Breast epithelium (tissue), 3 donors: Measurements from ENCODE around the gene UBE2G1.

Source experiments
- CTCF ChIP-seq, 3 donors: fragments of 450-650 bp; IDR thresholded peaks; one replicate each; pipeline ENCODE4 v1.5.1; 2016 to 2017; ENCODE audit warnings: antibody characterized with exemption in 3 of 3, mild to moderate bottlenecking in 3 of 3, moderate library complexity in 3 of 3
- POLR2A ChIP-seq: fragments of 450-650 bp; IDR thresholded peaks from one replicate; pipeline ENCODE4 v1.6.1; 2016; ENCODE audit warnings: antibody characterized with exemption, mild to moderate bottlenecking, moderate library complexity
- POLR2AphosphoS5 ChIP-seq, 3 donors: sonication (generic); formaldehyde crosslinking; IDR thresholded peaks; one replicate each; pipeline ENCODE4 v1.6.1; 2017; ENCODE audit warnings: antibody characterized with exemption in 3 of 3

DNA sequence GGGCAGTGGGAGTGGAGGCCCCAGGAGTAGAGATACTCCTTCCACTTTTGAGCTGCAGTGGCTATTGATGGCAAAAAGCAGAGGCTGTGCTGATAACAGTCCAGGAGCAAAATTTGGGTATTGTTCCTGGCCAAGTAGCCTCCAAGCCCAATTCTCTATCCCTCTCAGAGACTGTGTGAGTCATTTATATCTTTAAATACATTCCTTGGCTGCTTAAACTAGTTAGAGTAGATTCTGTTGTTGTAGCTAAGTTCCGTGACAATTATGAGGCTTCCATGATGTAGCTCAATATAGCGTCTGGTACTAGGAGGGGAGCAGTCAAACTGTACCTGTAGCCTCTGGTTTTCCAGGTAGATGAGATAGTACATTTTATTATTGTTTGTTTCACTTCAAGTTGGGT is 19.9 kb upstream of the UBE2G1 start:
- TF ChIP-seq CTCF (IDR thresholded peaks at IDR 0.05) = no peak
- no peak for TF ChIP-seq POLR2A
- no peak for TF ChIP-seq POLR2AphosphoS5 (IDR thresholded peaks at IDR 0.05)
